GM19452 (cell line): Measurements from ENCODE around the gene ABLIM2.
"Not testable (repeated sequence)": the region's sequence is repeated elsewhere in the genome, so short reads cannot be mapped to it uniquely, and the experiment has no call there.

Experiments used
- ATAC-seq: cut with Tn5 transposase; IDR thresholded peaks from one replicate; pipeline ENCODE4 v1.9.1; 2021; ENCODE audit not compliant: unreplicated experiment

The ABLIM2 gene

GRCh38 chr4:7918981-7919380 lies 239.6 kb downstream of the ABLIM2 start:
- no peak for ATAC-seq

- ATAC-seq = not testable (repeated sequence)
These were observed 240.4 kb downstream of the ABLIM2 start for GRCh38 chr4:7918187-7918586.

- no peak for ATAC-seq
These were observed 240.9 kb downstream of the ABLIM2 start for GRCh38 chr4:7917669-7918068.

GRCh38 chr4:7915875-7916242 lies 242.8 kb downstream of the ABLIM2 start:
- ATAC-seq = no peak
